Lower leg skin (tissue), 4 donors: ENCODE measurements around the gene GRIK3. TPM values are rescaled to one million over a fixed set of nuclear protein-coding genes. Genes with fewer than 3 reads are reported as not detected.
A peak's percentile ranks its signal among the peaks of the same experiment; 100 is the strongest.

Source experiments
- DNase-seq, 2 donors: peaks; one replicate each; pipeline ENCODE4 v3.0.0-alpha.2; 2019; ENCODE audit warnings: low spot score in 2 of 2
- H3K4me3 ChIP-seq: fragments of 200-600 bp; sonication (generic); 2 replicates; pipeline ENCODE4 v1.5.1; 2017; ENCODE audit warnings: mild to moderate bottlenecking, low read depth; ENCODE audit not compliant: poor library complexity, severe bottlenecking
- CTCF ChIP-seq, 3 donors: fragments of 450-650 bp; IDR thresholded peaks; one replicate each; pipeline ENCODE4 v1.5.1; 2016; ENCODE audit warnings: antibody characterized with exemption in 3 of 3, mild to moderate bottlenecking in 3 of 3, moderate library complexity in 2 of 3
- POLR2A ChIP-seq, 2 donors: fragments of 450-650 bp; IDR thresholded peaks; one replicate each; pipeline ENCODE4 v1.6.1; 2016 to 2017; ENCODE audit warnings: antibody characterized with exemption in 2 of 2, mild to moderate bottlenecking in 1 of 2, moderate library complexity in 1 of 2
- WGBS, 2 donors: methylation state at CpG; one replicate each; pipeline ENCODE4 v1.1.5; 2018; 5-methylcytosine and 5-hydroxymethylcytosine counted together
- intact Hi-C: fragments of 100-400 bp; cut with DNase I; formaldehyde crosslinking; loops from one replicate; pipeline ENCODE4 v1.15.0; 2023; ENCODE audit warnings: low total_unique reads
- total RNA-seq, 4 donors: library from RNA; depleted of rRNA; stranded (reverse); fragments of >200 nt; gene quantifications; one replicate each; pipeline ENCODE4 v1.1.0, GENCODE V29; 2016

The GRIK3 gene
- total RNA-seq, 4 donors from 2014 or later = 0.04 to 0.36 (median 0.19) TPM

GRCh38 chr1:36889478-36890226 lies 144.7 kb downstream of the GRIK3 start:
- TF ChIP-seq POLR2A (IDR thresholded peaks at IDR 0.05) = no peak
- no peak for TF ChIP-seq CTCF (IDR thresholded peaks at IDR 0.05)
- WGBS, 2 donors = 61 to 64% methylated on average over 7 of the region's 7 CpGs
- H3K4me3 ChIP-seq = no peak overlapping the region
- intact Hi-C loops = no loop called here
- peak in 1 of 2 donors; percentile 58 for DNase-seq

- WGBS, 2 donors = 81 to 82% methylated on average over 7 of the region's 7 CpGs
- peak in 1 of 2 donors; percentile 14 for DNase-seq
Observed at GRCh38 chr1:36888811-36889477, 145.4 kb downstream of the GRIK3 start.

GRCh38 chr1:36885540-36886357 lies 148.6 kb downstream of the GRIK3 start:
- 39% methylated on average over 7 of the region's 7 CpGs for WGBS, 2 donors
- TF ChIP-seq CTCF (IDR thresholded peaks at IDR 0.05) = no peak
- TF ChIP-seq POLR2A (IDR thresholded peaks at IDR 0.05) = no peak
- peak in 1 of 2 donors; percentile 45 for DNase-seq
- H3K4me3 ChIP-seq = no peak overlapping the region
- intact Hi-C loops = no loop called here

More at GRCh38 chr1:36888811-36889477, 145.4 kb downstream of the GRIK3 start:
- intact Hi-C loops = no loop called here
- no peak overlapping the region for H3K4me3 ChIP-seq
- TF ChIP-seq CTCF (IDR thresholded peaks at IDR 0.05) (no peak), POLR2A (IDR thresholded peaks at IDR 0.05) (no peak)

GRCh38 chr1:36884801-36885200 lies 149.5 kb downstream of the GRIK3 start:
- WGBS, 2 donors = 70 to 75% methylated on average over 4 of the region's 4 CpGs
- H3K4me3 ChIP-seq = no peak overlapping the region
- DNase-seq = peak in 1 of 2 donors; percentile 26
- intact Hi-C loops = no loop called here
- TF ChIP-seq CTCF (IDR thresholded peaks at IDR 0.05) (no peak), POLR2A (IDR thresholded peaks at IDR 0.05) (no peak)

GRCh38 chr1:36884029-36884701 lies 150.2 kb downstream of the GRIK3 start:
- no peak for TF ChIP-seq CTCF (IDR thresholded peaks at IDR 0.05)
- peak; percentile 2 to 58 for DNase-seq
- no peak overlapping the region for H3K4me3 ChIP-seq
- intact Hi-C loops = no loop called here
- 74 to 80% methylated on average over 8 of the region's 8 CpGs for WGBS, 2 donors
